H9 (cell line): Measurements from ENCODE around the gene UBE2E3. TPM values are rescaled to one million over a fixed set of nuclear protein-coding genes. Genes with fewer than 3 reads are reported as not detected.

Experiments
- DNase-seq: peaks from one replicate; pipeline ENCODE4 v3.0.0-alpha.2; 2017
- H2AFZ ChIP-seq: one replicate; pipeline ENCODE4 v1.6.1; 2013; ENCODE audit warnings: mild to moderate bottlenecking, low read length, control low read depth, moderate library complexity
- H2AK5ac ChIP-seq: 2 replicates; pipeline ENCODE4 v1.6.1; 2013; ENCODE audit warnings: low read length, control low read depth, mixed read lengths; ENCODE audit not compliant: insufficient read length
- H2BK120ac ChIP-seq: one replicate; pipeline ENCODE4 v1.6.1; 2013; ENCODE audit warnings: low read depth, mild to moderate bottlenecking, low read length, control low read depth, inconsistent platforms; ENCODE audit not compliant: poor library complexity, severe bottlenecking
- H2BK12ac ChIP-seq: 2 replicates; pipeline ENCODE4 v1.6.1; 2013; ENCODE audit warnings: low read length, control low read depth, mixed read lengths, low read depth; ENCODE audit not compliant: insufficient read length
- H2BK15ac ChIP-seq: 2 replicates; pipeline ENCODE4 v1.6.1; 2013; ENCODE audit warnings: low read depth, low read length, control low read depth
- H2BK20ac ChIP-seq: one replicate; pipeline ENCODE4 v1.6.1; 2013; ENCODE audit warnings: low read depth, mild to moderate bottlenecking, low read length, control low read depth, inconsistent platforms; ENCODE audit not compliant: poor library complexity, severe bottlenecking
- H2BK5ac ChIP-seq: 2 replicates; pipeline ENCODE4 v1.6.1; 2013; ENCODE audit warnings: low read length, control low read depth, mixed read lengths; ENCODE audit not compliant: insufficient read length
- H3K14ac ChIP-seq: 2 replicates; pipeline ENCODE4 v1.6.1; 2013; ENCODE audit warnings: low read length, control low read depth; ENCODE audit not compliant: insufficient read depth
- H3K18ac ChIP-seq: 2 replicates; pipeline ENCODE4 v1.6.1; 2013; ENCODE audit warnings: low read depth, mild to moderate bottlenecking, mixed read lengths, low read length, control low read depth; ENCODE audit not compliant: insufficient read length
- H3K23ac ChIP-seq: 2 replicates; pipeline ENCODE4 v1.6.1; 2013; ENCODE audit warnings: low read length, control low read depth, mixed read lengths, low read depth; ENCODE audit not compliant: insufficient read length
- H3K23me2 ChIP-seq: 2 replicates; pipeline ENCODE4 v1.6.1; 2013; ENCODE audit warnings: low read depth, mild to moderate bottlenecking, mixed read lengths, low read length, control low read depth; ENCODE audit not compliant: insufficient read length, poor library complexity, severe bottlenecking
- H3K27ac ChIP-seq: 2 replicates; pipeline ENCODE4 v1.5.1; 2013; ENCODE audit warnings: low read length, control low read depth, mixed read lengths, low read depth; ENCODE audit not compliant: insufficient read length
- H3K27me3 ChIP-seq: 2 replicates; pipeline ENCODE4 v1.6.1; 2013; ENCODE audit warnings: low read length, control low read depth, inconsistent platforms; ENCODE audit not compliant: insufficient read depth
- H3K4ac ChIP-seq: 2 replicates; pipeline ENCODE4 v1.6.1; 2013; ENCODE audit warnings: low read depth, mild to moderate bottlenecking, control low read depth, inconsistent platforms, low read length, moderate library complexity
- H3K4me1 ChIP-seq: 2 replicates; pipeline ENCODE4 v1.6.1; 2013; ENCODE audit warnings: low read length, control low read depth, inconsistent platforms; ENCODE audit not compliant: insufficient read depth
- H3K4me2 ChIP-seq: 2 replicates; pipeline ENCODE4 v1.6.1; 2013; ENCODE audit warnings: low read length, control low read depth, mixed read lengths; ENCODE audit not compliant: insufficient read length, insufficient read depth
- H3K56ac ChIP-seq: 2 replicates; pipeline ENCODE4 v1.6.1; 2013; ENCODE audit warnings: low read depth, mild to moderate bottlenecking, mixed read lengths, low read length, control low read depth; ENCODE audit not compliant: insufficient read length
- H3K79me1 ChIP-seq: 2 replicates; pipeline ENCODE4 v1.6.1; 2013; ENCODE audit warnings: low read depth, mild to moderate bottlenecking, moderate library complexity, low read length, control low read depth, inconsistent platforms; ENCODE audit not compliant: insufficient read depth, poor library complexity, severe bottlenecking
- H3K79me2 ChIP-seq: 2 replicates; pipeline ENCODE4 v1.6.1; 2013; ENCODE audit warnings: low read length, control low read depth, inconsistent platforms; ENCODE audit not compliant: insufficient read depth
- H3K9ac ChIP-seq: 2 replicates; pipeline ENCODE4 v1.6.1; 2013; ENCODE audit warnings: low read length, control low read depth, mixed read lengths; ENCODE audit not compliant: insufficient read length; ENCODE audit errors: extremely low read depth
- H3K9me3 ChIP-seq: one replicate; pipeline ENCODE4 v1.6.1; 2013; ENCODE audit warnings: low read depth, low read length, inconsistent platforms; ENCODE audit not compliant: control insufficient read depth
- H3T11ph ChIP-seq: one replicate; pipeline ENCODE4 v1.6.1; 2013; ENCODE audit warnings: mild to moderate bottlenecking, low read length, control low read depth, inconsistent platforms
- H4K20me1 ChIP-seq: one replicate; pipeline ENCODE4 v1.6.1; 2013; ENCODE audit not compliant: control insufficient read depth, insufficient read length, insufficient read depth
- H4K5ac ChIP-seq: 2 replicates; pipeline ENCODE4 v1.6.1; 2013; ENCODE audit warnings: low read depth, mild to moderate bottlenecking, mixed read lengths, low read length, control low read depth; ENCODE audit not compliant: insufficient read length
- H4K8ac ChIP-seq: replicated peaks from 2 replicates; pipeline ENCODE4 v1.6.1; 2013; ENCODE audit warnings: low read length, control low read depth, mixed read lengths, low read depth; ENCODE audit not compliant: insufficient read length
- H4K91ac ChIP-seq: 2 replicates; pipeline ENCODE4 v1.6.1; 2013; ENCODE audit warnings: low read depth, mild to moderate bottlenecking, moderate library complexity, mixed read lengths, low read length, control low read depth; ENCODE audit not compliant: insufficient read length
- H3K27ac Mint-ChIP-seq, 3 experiments: 2 replicates in 2 of 3; 3 replicates in 1 of 3; pipeline ENCODE4 v1.8.0; 2020 to 2021; ENCODE audit warnings: mixed read lengths in 3 of 3, mild to moderate bottlenecking in 1 of 3, moderate library complexity in 1 of 3
- H3K27me3 Mint-ChIP-seq: 2 replicates; pipeline ENCODE4 v1.8.0; 2021; ENCODE audit warnings: low read depth, mild to moderate bottlenecking, moderate library complexity, mixed read lengths
- H3K36me3 Mint-ChIP-seq, 3 experiments: 2 replicates in 2 of 3; 3 replicates in 1 of 3; pipeline ENCODE4 v1.8.0; 2020 to 2021; ENCODE audit warnings: low read depth in 3 of 3, mixed read lengths in 3 of 3; ENCODE audit not compliant: insufficient read depth in 1 of 3
- H3K4me1 Mint-ChIP-seq, 2 experiments: 2 replicates each; pipeline ENCODE4 v1.8.0; 2020; ENCODE audit warnings: mixed read lengths in 2 of 2
- H3K4me3 Mint-ChIP-seq, 2 experiments: 2 replicates in 1 of 2; 3 replicates in 1 of 2; pipeline ENCODE4 v1.8.0; 2020 to 2021; ENCODE audit warnings: mild to moderate bottlenecking in 2 of 2, mixed read lengths in 2 of 2, moderate library complexity in 1 of 2
- H3K9me3 Mint-ChIP-seq, 2 experiments: 2 replicates in 1 of 2; 3 replicates in 1 of 2; pipeline ENCODE4 v1.8.0; 2020; ENCODE audit warnings: mild to moderate bottlenecking in 2 of 2, mixed read lengths in 2 of 2, moderate library complexity in 1 of 2
- CTCF ChIP-seq: fragments of 200-600 bp; sonication (generic); conservative IDR thresholded peaks from 3 replicates; pipeline ENCODE4 v1.8.0; 2021; ENCODE audit warnings: antibody characterized with exemption, mild to moderate bottlenecking
- WGBS: extraction: QIAGEN DNeasy Blood & Tissue Kit; methylation state at CpG from one replicate; pipeline ENCODE4 v1.1.7; 2013; ENCODE audit warnings: missing lambda C conversion rate, low lambda C conversion rate, mixed read lengths; ENCODE audit not compliant: insufficient read length; ENCODE audit errors: extremely low coverage; 5-methylcytosine and 5-hydroxymethylcytosine counted together
- total RNA-seq: library from RNA; stranded (reverse); gene quantifications from 2 replicates; pipeline ENCODE4 v1.2.1, GENCODE V29; 2021

UBE2E3 gene
- total RNA-seq, 1 experiment from 2014 or later: 89.1 TPM

GRCh38 chr2:181106789-181107627 is 126.6 kb downstream of the UBE2E3 start:
- H3K4me3 Mint-ChIP-seq: no peak overlapping the region
- no peak for DNase-seq
- TF ChIP-seq CTCF: no peak
- H2AFZ ChIP-seq: no peak overlapping the region
- no peaks in the 10 kb centered on the region for H3K79me2 ChIP-seq
- H3K14ac ChIP-seq: no peak overlapping the region
- H3K4me2 ChIP-seq: no peak overlapping the region
- H2BK20ac ChIP-seq: no peak overlapping the region
- H3K9me3 Mint-ChIP-seq: no peaks in the 10 kb centered on the region
- no peaks in the 10 kb centered on the region for H3K36me3 Mint-ChIP-seq
- H3K79me1 ChIP-seq: no peaks in the 10 kb centered on the region
- H3K27ac ChIP-seq: no peak overlapping the region
- WGBS: no CpG with 5 or more reads among the region's 2 CpGs
- no peaks in the 10 kb centered on the region for H3K9me3 ChIP-seq
- H3K23me2 ChIP-seq: no peaks in the 10 kb centered on the region
- no peak overlapping the region for H2BK15ac ChIP-seq
- H3K27me3 ChIP-seq: no peaks in the 10 kb centered on the region
- no peak overlapping the region for H3T11ph ChIP-seq
- no peak overlapping the region for H3K9ac ChIP-seq
- H2AK5ac ChIP-seq: no peak overlapping the region
- H4K91ac ChIP-seq: no peak overlapping the region
- no peak overlapping the region for H4K8ac ChIP-seq
- H3K4me1 ChIP-seq: peaks cover 5% of the 10 kb centered on the region; the same call in 1 of the 2 replicates
- H3K27me3 Mint-ChIP-seq: no peaks in the 10 kb centered on the region
- no peak overlapping the region for H3K23ac ChIP-seq
- H3K56ac ChIP-seq: no peak overlapping the region
- peaks cover 19 to 21% of the 10 kb centered on the region in 2 experiments for H3K4me1 Mint-ChIP-seq
- no peak overlapping the region for H3K4ac ChIP-seq
- no peaks in the 10 kb centered on the region for H4K20me1 ChIP-seq
- H2BK5ac ChIP-seq: no peak overlapping the region
- no peak overlapping the region for H2BK12ac ChIP-seq
- H4K5ac ChIP-seq: no peak overlapping the region
- H3K18ac ChIP-seq: no peak overlapping the region
- peak overlapping the region in 1 of 3 experiments; percentile 52; a peak in 1 of 7 replicates for H3K27ac Mint-ChIP-seq
- no peak overlapping the region for H2BK120ac ChIP-seq
